Endothelial cell of umbilical vein (primary cell): ENCODE results near the gene CD24. TPM values are rescaled to one million over a fixed set of nuclear protein-coding genes. Genes with fewer than 3 reads are reported as not detected.

Experiments used
- BruUV-seq: library from RNA; stranded (reverse); fragments of 400-500 nt; replicated peaks from 2 replicates; lab custom pipeline; 2021; lab: Mats Ljungman, UMichigan
- CTCF ChIA-PET: fragments of 300-600, 350-600 bp; sonication (Branson Sonifier 250); formaldehyde crosslinking; loops from one replicate; lab custom pipeline; 2021; ENCODE audit warnings: antibody characterized with exemption, inconsistent platforms; lab: Charles Lee
- POLR2A ChIA-PET: fragments of 300-600, 350-600 bp; sonication (Branson Sonifier 250); formaldehyde crosslinking; loops from one replicate; lab custom pipeline; 2021; ENCODE audit warnings: antibody characterized with exemption, inconsistent platforms; lab: Charles Lee
- DNase-seq: peaks from one replicate; pipeline ENCODE4 v3.0.0-alpha.2; 2011; ENCODE audit warnings: low read depth, low spot score
- FAIRE-seq: peaks from 2 replicates; lab custom pipeline; 2011; peaks lifted over from hg19 to GRCh38; lab: Jason Lieb, UNC
- H2AFZ ChIP-seq: 2 replicates; pipeline ENCODE4 v1.6.0; 2012; ENCODE audit warnings: low read depth, low read length, control low read depth, inconsistent platforms
- H3K27ac ChIP-seq: 2 replicates; pipeline ENCODE4 v1.5.1; 2011; ENCODE audit warnings: low read depth, mild to moderate bottlenecking, control low read depth, low read length, moderate library complexity; ENCODE audit not compliant: insufficient read depth
- H3K27me3 ChIP-seq, 2 experiments: 2 replicates each; pipeline versions ENCODE4 v1.6.0 to v1.6.1; 2011; ENCODE audit warnings: low read length in 2 of 2, mixed read lengths in 1 of 2; ENCODE audit not compliant: control insufficient read depth in 2 of 2, insufficient read depth in 2 of 2
- H3K36me3 ChIP-seq, 2 experiments: 2 replicates in 1 of 2; 3 replicates in 1 of 2; pipeline ENCODE4 v1.5.1; 2011; ENCODE audit warnings: low read length in 2 of 2, mild to moderate bottlenecking in 1 of 2, moderate library complexity in 1 of 2; ENCODE audit not compliant: control insufficient read depth in 2 of 2, insufficient read depth in 2 of 2; ENCODE audit errors: extremely low read depth in 1 of 2
- H3K4me1 ChIP-seq: 3 replicates; pipeline ENCODE4 v1.5.1; 2011; ENCODE audit warnings: mild to moderate bottlenecking, low read length; ENCODE audit not compliant: control insufficient read depth, insufficient read depth; ENCODE audit errors: extremely low read depth
- H3K4me2 ChIP-seq: 2 replicates; pipeline ENCODE4 v1.6.1; 2011; ENCODE audit warnings: low read length, control low read depth, mixed read lengths; ENCODE audit not compliant: insufficient read depth
- H3K4me3 ChIP-seq, 3 experiments: fragments of 200-600 bp in 1 of 3; sonication (generic), shearing (Covaris generic) in 1 of 3; replicated peaks in 1 of 3; 2 replicates each; pipeline ENCODE4 v1.5.1; 2011 to 2016; ENCODE audit warnings: control low read depth in 3 of 3, low read length in 3 of 3, mild to moderate bottlenecking in 2 of 3, inconsistent platforms in 1 of 3, low read depth in 1 of 3, moderate library complexity in 1 of 3; ENCODE audit not compliant: insufficient read depth in 1 of 3
- H3K79me2 ChIP-seq: 2 replicates; pipeline ENCODE4 v1.6.0; 2012; ENCODE audit warnings: low read length, inconsistent platforms; ENCODE audit not compliant: control insufficient read depth, insufficient read depth
- H3K9ac ChIP-seq: replicated peaks from 2 replicates; pipeline ENCODE3; 2011; ENCODE audit warnings: low read length, control low read depth; ENCODE audit not compliant: insufficient read depth; ENCODE audit errors: extremely low read depth
- H3K9me1 ChIP-seq: replicated peaks from 3 replicates; pipeline ENCODE4 v1.6.0; 2011; ENCODE audit warnings: mild to moderate bottlenecking, low read length; ENCODE audit not compliant: control insufficient read depth, insufficient read depth; ENCODE audit errors: extremely low read depth
- H3K9me3 ChIP-seq: replicated peaks from 2 replicates; pipeline ENCODE4 v1.5.1; 2012; ENCODE audit warnings: low read length, inconsistent platforms; ENCODE audit not compliant: control insufficient read depth, insufficient read depth
- H4K20me1 ChIP-seq: replicated peaks from 2 replicates; pipeline ENCODE3; 2011; ENCODE audit warnings: mild to moderate bottlenecking, low read length; ENCODE audit not compliant: control insufficient read depth, insufficient read depth; ENCODE audit errors: extremely low read depth
- EZH2 ChIP-seq: IDR thresholded peaks from 2 replicates; pipeline ENCODE4 v1.6.1; 2012; ENCODE audit warnings: borderline replicate concordance, low read depth, mild to moderate bottlenecking, moderate library complexity, low read length, inconsistent platforms; ENCODE audit not compliant: severe bottlenecking
- FOS ChIP-seq: IDR thresholded peaks from 2 replicates; pipeline ENCODE4 v1.6.1; 2011; ENCODE audit warnings: mild to moderate bottlenecking, low read length, moderate library complexity, borderline replicate concordance; ENCODE audit not compliant: insufficient read depth
- GATA2 ChIP-seq: IDR thresholded peaks from 2 replicates; pipeline ENCODE4 v1.7.0; 2011; ENCODE audit warnings: low read depth, mild to moderate bottlenecking, moderate library complexity, mixed read lengths, low read length; ENCODE audit not compliant: insufficient read length, insufficient read depth
- JUN ChIP-seq: IDR thresholded peaks from 2 replicates; pipeline ENCODE4 v1.6.1; 2011; ENCODE audit warnings: borderline replicate concordance, low read depth; ENCODE audit not compliant: insufficient read length, insufficient read depth
- MYC ChIP-seq: IDR thresholded peaks from one replicate; pipeline ENCODE4 v1.6.1; 2011; ENCODE audit warnings: mild to moderate bottlenecking, low read depth, low read length
- POLR2A ChIP-seq: IDR thresholded peaks from 2 replicates; pipeline ENCODE4 v1.6.1; 2012; ENCODE audit warnings: low read depth, mild to moderate bottlenecking, control low read depth, low read length
- POLR2AphosphoS5 ChIP-seq: IDR thresholded peaks from 2 replicates; pipeline ENCODE4 v1.6.1; 2012; ENCODE audit warnings: low read depth, mild to moderate bottlenecking, control low read depth, low read length, moderate library complexity; ENCODE audit not compliant: insufficient read depth
- dilution Hi-C: fragments of 300-500 bp; cut with MboI; formaldehyde crosslinking; loops from one replicate; pipeline ENCODE4 v1.15.0; 2019; ENCODE audit warnings: low sequenced_read_pairs; ENCODE audit not compliant: extremely low pct_ligation_motif_present
- intact Hi-C: fragments of 100-400 bp; cut with micrococcal nuclease; formaldehyde crosslinking; loops from one replicate; pipeline ENCODE4 v1.10.0; 2022
- polyA plus RNA-seq, 4 experiments: library from polyadenylated mRNA; depleted of rRNA in 3 of 4; stranded (reverse) in 3 of 4; unstranded in 1 of 4; fragments of >200 nt; gene quantifications; 2 replicates each; pipeline versions ENCODE4 v1.2.1 to v1.2.3, GENCODE V29; 2011 to 2012; ENCODE audit warnings: missing spikeins in 1 of 4
- total RNA-seq: library from RNA; stranded (reverse); gene quantifications from 2 replicates; pipeline ENCODE4 v1.2.3, GENCODE V29; 2021
- TF ChIP-seq, protein P1 (sequence below), 2 donors: IDR thresholded peaks; 1 replicate in 1 of 2; 2 replicates in 1 of 2; pipeline ENCODE4 v1.5.1; 2011; ENCODE audit warnings: low read length in 2 of 2, mild to moderate bottlenecking in 2 of 2, moderate library complexity in 2 of 2, control low read depth in 1 of 2, inconsistent platforms in 1 of 2, low read depth in 1 of 2; ENCODE audit not compliant: insufficient read depth in 1 of 2; ENCODE audit errors: extremely low read depth in 1 of 2
- TF ChIP-seq, protein P2 (sequence below): IDR thresholded peaks from 2 replicates; pipeline ENCODE4 v1.6.1; 2011; ENCODE audit not compliant: insufficient read depth, insufficient read length

Gene CD24
- total and polyA plus RNA-seq, 2 donors (not counting 3 experiments of a cell fraction or from before 2014, with no cell fraction given) = 2.5 to 10.2 TPM

DNA sequence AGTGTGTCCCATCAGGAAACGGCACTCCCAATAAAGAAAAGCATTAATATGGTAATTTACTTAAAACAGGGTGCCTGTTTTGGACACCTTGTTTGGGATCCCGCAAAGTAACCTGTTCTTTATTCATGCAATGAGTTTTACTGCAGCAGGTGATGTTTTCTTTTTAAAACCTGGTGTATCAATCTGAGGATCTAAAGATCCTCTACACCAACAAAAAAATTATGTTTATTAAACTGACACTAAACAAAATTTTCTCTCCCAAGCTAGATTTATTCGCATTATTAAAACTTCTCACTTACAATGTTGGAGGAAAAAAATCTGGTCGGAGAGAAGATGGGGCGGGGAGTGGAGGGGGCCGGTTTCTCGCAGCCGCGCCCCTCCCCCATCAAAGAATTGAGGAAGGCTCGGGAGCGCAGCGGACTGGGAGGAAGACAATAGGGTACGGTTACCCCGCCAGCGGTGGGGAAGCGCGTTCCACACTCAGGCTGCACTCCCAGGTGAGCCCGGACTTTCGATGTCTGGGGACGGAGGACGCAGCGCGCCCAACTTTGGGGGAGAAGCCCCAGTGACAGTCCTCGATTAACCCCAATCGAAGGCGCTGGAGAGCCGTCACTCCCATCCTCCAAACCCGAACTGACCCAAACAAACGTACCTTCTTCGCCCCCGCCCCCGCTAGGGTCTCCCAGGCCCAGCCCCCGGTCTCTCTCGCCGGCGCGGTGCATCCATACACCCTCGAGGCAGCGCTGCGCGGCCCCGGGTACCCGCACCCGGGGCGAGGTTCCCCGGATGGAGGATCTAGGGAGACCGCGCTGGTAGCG lies 1.3 kb downstream of the CD24 start:
- TF ChIP-seq MYC (no peak), EZH2 (no peak), GATA2 (no peak), JUN (no peak), POLR2A (no peak), FOS (no peak), POLR2AphosphoS5 (no peak)
- TF ChIP-seq, protein P1, sequence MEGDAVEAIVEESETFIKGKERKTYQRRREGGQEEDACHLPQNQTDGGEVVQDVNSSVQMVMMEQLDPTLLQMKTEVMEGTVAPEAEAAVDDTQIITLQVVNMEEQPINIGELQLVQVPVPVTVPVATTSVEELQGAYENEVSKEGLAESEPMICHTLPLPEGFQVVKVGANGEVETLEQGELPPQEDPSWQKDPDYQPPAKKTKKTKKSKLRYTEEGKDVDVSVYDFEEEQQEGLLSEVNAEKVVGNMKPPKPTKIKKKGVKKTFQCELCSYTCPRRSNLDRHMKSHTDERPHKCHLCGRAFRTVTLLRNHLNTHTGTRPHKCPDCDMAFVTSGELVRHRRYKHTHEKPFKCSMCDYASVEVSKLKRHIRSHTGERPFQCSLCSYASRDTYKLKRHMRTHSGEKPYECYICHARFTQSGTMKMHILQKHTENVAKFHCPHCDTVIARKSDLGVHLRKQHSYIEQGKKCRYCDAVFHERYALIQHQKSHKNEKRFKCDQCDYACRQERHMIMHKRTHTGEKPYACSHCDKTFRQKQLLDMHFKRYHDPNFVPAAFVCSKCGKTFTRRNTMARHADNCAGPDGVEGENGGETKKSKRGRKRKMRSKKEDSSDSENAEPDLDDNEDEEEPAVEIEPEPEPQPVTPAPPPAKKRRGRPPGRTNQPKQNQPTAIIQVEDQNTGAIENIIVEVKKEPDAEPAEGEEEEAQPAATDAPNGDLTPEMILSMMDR (IDR thresholded peaks at IDR 0.05; ENCODE audit: extremely low read depth in 1 of 2, insufficient read depth in 1 of 2, low read depth in 1 of 2, low read length in 2 of 2) = no peak
- TF ChIP-seq, protein P2, sequence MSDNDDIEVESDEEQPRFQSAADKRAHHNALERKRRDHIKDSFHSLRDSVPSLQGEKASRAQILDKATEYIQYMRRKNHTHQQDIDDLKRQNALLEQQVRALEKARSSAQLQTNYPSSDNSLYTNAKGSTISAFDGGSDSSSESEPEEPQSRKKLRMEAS = no peak
- H3K4me3 ChIP-seq = no peak overlapping the region
- no peak overlapping the region for H3K9ac ChIP-seq
- H2AFZ ChIP-seq = no peak overlapping the region
- dilution Hi-C loops (no loop called here), intact Hi-C loops (no loop called here)
- ChIA-PET POLR2A (no interaction called here), CTCF (interaction anchor here (1.0 to 1.1 kb wide), 2 partner anchors 24 kb away, joined by 3 to 4 read pairs; no protein-coding TSS in a partner anchor)
- BruUV-seq = no TSS peak
- H3K36me3 ChIP-seq = no peaks in the 10 kb centered on the region
- H3K27me3 ChIP-seq = peaks cover 34 to 51% of the 10 kb centered on the region in 2 experiments
- H3K79me2 ChIP-seq = no peaks in the 10 kb centered on the region
- no peaks in the 10 kb centered on the region for H3K9me1 ChIP-seq
- H3K27ac ChIP-seq = no peak overlapping the region
- H3K4me1 ChIP-seq = peaks cover 3% of the 10 kb centered on the region
- H3K4me2 ChIP-seq = no peak overlapping the region
- H4K20me1 ChIP-seq = no peaks in the 10 kb centered on the region
- H3K9me3 ChIP-seq = no peaks in the 10 kb centered on the region
- FAIRE-seq = no peak
- DNase-seq = no peak
